ENCODE data around the gene OR6B3.

- TF ChIP-seq YY1 (IDR thresholded peaks at IDR 0.05; ENCODE audit: insufficient read depth, insufficient read length), result no peak
- no peak for TF ChIP-seq ZNF274 (IDR thresholded peaks at IDR 0.05; ENCODE audit: low read depth, low read length)
- no peak for TF ChIP-seq SUZ12 (IDR thresholded peaks at IDR 0.05; ENCODE audit: extremely low read depth, insufficient read depth, insufficient read length)
These were observed 29.5 kb downstream of the OR6B3 start for GRCh38 chr2:240023792-240024191.

All from NT2/D1 (cell line).